Measurements from ENCODE around the gene TIMM23B.
"Not testable (repeated sequence)": the region's sequence is repeated elsewhere in the genome, so short reads cannot be mapped to it uniquely, and the experiment has no call there.

DNA sequence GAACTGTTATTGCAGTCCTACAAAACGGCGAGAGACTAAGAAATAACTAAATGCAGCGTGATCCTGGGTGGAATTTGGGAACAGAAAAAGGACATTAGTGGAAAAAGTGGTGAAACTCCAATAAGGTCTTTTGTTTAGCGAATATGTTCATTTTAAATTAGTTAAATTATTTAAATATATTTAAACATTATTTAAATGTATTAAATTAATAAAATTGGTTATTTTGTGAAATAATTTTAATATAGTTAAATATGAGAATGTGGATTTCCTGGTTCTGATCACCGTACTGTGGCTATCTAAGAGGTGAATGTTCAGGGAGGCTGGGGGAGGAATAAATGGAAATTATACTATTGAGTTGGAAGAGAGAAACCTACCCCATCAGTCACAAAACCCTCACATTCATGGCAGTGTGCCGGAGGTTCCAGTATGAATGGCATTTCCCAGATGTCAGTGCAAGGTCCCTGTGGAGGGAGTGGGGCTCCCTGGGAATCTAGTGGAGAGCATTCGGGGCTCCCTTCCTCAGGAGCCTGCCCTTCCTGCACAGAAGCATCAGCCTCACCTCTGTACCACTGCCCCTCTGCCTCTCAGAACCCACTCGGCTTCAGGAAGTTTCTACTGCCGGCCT lies 73.9 kb downstream of the TIMM23B start:
- not testable (repeated sequence) for TF ChIP-seq CTCF, POLR2A, POLR2AphosphoS5, EP300 (IDR thresholded peaks at IDR 0.05)

All from gastroesophageal sphincter (tissue), 3 donors.